HG03342 (cell line): ENCODE measurements around the gene MGLL.

Source experiments
- ATAC-seq: cut with Tn5 transposase; IDR thresholded peaks from one replicate; pipeline ENCODE4 v1.9.1; 2021; ENCODE audit warnings: mild to moderate bottlenecking, moderate library complexity; ENCODE audit not compliant: unreplicated experiment

The MGLL gene

GRCh38 chr3:127760791-127761440 lies 61.4 kb downstream of the MGLL start:
- ATAC-seq = no peak

DNA sequence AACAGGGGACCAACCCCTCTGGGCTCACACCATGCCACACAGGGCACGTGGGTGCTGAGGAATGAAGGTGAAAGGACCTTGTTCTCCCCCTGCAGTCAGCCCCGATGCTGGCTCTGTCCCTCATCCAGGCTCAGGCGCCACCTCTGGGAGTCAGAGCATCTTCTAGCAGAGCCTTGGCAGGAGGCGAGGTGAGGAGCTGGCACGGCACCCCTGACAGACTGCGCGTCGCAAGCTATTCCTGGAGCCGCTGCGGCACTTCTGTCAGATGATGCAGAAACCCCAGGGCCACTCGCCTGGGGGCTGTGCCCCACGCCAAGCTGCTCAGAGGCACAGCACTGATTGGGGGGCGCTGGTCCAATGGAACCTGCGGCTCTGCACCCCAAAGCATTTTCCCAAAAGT lies 62.0 kb downstream of the MGLL start:
- no peak for ATAC-seq

- no peak for ATAC-seq
Measured at GRCh38 chr3:127759826-127760225, 62.5 kb downstream of the MGLL start.

DNA sequence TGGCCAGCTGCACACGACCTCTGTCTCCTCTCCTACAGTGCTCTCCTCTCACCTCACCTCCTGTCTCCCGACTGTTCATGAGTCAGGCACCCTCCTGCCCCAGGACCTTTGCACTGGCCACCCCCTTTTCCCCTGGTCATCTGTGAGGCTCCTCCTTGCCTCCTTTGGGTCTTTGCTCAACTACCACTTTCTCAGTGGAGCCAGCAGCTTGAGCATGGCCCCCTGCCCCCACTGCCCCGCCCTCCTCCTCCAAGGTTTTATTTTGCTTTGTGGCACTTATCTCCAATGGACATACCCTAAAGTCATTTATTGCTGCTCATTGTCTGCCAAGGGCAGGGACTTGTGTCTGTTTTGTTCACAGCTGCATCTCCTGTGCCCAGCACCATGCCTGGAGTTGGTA lies 64.3 kb downstream of the MGLL start:
- ATAC-seq = no peak

GRCh38 chr3:127755305-127755681 lies 67.0 kb downstream of the MGLL start:
- ATAC-seq = no peak

DNA sequence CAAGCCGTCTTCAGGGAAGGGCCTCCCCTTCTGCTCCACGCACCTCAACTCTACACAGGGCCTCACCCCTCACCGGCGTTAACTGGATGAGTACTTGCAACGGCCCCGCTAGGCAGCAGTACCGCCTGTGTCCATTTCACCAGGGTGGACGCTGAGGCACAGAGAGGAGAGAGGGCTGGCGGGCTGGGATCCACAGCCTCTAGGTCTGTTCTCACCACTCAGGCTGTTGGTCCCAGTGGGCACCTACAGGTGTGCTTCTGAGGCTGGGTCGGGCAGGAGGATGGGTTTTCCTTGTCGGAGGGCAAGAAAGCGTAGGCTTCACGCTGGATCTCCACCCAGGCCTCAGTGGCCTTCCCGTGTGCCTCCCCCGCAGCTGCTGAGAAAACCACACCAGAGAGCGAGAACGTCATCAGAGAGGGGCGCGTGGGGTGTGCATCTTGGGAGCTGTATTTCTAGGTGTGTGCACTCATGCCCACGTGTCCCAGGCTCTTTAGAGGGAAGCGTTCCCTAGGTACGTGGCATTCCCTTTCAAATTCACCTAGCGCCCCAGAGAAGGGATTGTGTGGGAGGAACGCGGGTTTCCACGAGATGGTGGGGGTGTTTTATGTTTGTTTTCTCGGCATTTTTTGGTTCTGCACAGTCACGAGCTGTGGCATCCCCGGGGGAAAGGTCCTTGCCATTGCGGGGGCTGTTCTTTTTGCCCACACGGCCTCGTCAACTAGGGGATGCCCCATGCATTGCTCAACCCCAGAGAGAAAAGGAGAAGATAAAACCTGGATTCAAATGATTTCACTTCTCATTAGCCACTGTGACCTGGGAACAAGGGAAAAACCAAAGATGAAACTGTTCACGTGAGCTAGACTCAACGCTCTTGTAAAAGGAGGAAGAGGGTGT lies 67.7 kb downstream of the MGLL start:
- no peak for ATAC-seq

DNA sequence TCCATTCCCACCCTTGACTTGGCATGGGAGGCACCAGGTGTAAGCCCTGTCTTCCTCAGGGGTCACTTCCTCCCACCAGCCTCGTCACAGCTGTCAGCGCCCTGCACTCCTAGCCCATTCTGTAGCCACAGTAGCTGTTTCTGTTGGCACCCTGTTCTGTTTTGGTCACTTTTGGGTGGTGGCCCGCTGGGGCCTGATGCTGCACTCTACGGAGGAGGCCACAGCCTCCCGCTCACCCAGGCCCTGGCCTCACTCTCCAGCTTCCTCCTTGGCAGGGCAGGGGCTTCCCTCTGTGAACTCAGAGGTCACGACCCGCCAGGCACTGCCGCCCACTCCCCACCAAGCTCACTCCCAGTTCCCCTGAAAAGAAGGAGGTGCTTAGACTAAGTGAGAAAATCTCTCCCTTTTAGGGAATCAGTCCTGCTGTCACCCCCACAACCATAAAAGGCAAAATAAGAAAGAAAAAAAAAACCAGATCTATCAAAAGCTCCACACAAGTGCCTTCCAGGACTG lies 68.4 kb downstream of the MGLL start:
- no peak for ATAC-seq

DNA sequence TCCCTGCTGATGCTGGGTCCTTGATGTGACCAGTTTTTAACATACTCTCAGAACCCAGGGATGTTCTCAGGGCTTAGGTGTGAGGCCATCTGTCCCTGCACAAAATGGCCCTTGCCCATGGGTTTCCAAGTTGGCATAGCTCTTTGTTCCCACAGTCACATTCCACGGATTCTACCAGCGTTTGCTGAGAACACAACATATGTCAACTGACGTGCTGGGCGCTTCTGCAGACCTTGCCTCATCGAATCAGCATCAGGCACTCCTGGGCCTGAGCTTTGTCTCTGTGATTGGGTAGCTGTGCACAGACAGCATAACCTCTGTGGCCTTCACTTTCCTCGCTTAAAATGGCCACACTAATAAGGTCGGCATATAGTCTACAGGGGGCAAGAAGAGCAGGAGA lies 69.0 kb downstream of the MGLL start:
- ATAC-seq = no peak

DNA sequence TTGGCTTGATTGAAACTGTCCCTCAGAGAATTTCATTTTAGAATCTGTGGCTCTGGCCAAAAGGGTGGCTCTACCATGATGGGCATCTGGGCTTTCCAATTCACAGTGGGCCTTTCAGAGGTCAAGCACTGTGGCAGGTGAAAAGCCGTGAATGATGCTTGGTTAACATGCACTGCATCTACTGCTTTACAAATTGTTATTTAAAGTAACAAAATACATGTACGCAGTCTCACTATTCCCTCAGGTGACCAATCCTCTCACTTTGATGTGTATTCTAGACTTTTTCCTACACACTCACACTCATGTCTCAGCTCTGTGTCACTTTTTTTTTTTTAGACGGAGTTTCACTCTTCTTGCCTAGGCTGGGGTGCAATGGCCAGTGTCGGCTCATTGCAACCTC lies 70.5 kb downstream of the MGLL start:
- ATAC-seq = no peak

DNA sequence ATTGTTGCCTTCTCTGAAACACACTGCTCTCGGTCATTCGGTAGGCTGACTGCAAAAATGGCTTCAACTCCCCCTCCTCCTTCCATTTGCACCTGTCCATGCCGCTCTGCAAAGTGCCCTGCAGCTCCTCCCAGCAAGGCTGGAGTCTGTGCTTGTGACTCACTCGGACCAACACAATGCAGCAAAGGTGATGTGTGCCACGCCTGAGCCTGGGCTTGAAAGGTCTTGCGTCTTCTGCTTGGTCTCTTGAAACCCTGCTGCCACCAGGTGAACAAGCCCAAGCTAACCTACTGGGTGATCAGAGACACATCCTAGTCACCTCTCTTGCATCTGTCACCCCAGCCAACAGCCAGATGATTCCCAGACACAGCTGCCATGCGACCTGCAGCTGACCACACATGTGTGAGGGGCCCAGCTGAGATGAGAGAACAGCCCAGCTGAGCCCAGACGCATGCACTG lies 71.1 kb downstream of the MGLL start:
- ATAC-seq = no peak

DNA sequence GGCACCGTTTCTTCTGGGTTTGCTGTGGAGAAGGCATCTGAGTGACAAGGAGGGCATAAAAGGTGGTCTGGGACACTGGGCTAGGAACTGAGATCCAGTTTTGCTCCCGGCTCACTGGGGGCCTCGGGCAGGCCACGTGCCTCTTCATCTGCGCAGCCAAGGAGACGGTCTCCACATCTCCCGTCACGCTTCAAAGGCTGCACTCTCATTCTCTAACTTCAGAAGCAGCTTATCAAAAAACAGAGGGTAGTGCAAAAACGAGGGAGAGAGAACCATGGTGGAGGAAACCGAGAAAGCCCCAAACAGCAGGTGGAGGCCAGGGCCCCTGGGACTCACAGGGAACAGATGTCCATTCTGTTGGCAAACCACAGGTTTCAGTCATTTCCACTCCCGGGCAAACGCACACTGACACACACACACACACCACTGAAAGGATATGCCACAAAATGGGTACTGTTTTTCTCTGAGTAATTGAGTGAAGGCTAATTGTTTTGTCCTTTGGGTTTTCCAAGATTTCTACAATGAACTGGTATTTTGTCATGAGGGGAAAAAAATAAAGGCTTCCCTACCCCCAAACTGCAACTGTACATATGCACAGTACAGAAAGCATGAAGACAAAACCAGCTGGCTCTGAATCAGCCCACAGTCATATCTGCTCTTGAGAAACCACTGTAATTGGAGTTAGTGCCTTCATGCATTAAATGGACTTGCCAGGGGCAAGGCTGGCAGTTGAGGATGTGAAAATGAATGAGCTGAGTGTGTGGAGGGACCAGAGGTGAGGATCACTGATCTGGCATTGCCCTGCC lies 71.9 kb downstream of the MGLL start:
- peak; percentile 40 for ATAC-seq

- no peak for ATAC-seq
Measured at GRCh38 chr3:127749787-127750225, 72.5 kb downstream of the MGLL start.

DNA sequence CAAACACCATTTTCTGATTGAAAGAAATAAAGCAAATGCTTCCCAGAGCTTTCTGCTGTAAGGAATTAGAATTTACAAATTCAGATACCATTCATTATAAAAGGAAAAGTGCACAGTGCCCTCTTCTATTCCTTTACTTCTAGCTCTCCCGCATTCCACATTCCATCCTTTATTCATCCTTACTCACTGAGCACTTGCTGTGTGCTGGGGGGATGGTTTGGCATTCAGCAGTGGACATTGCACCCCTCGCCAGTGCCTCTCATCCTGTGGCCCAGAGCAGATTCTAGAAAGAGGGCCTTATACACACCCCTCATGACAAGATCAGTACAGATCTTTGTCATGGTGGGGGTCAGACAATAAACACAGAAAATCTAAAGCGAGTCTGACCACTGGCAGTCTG lies 73.0 kb downstream of the MGLL start:
- no peak for ATAC-seq

GRCh38 chr3:127748754-127749327 lies 73.5 kb downstream of the MGLL start:
- ATAC-seq = no peak

DNA sequence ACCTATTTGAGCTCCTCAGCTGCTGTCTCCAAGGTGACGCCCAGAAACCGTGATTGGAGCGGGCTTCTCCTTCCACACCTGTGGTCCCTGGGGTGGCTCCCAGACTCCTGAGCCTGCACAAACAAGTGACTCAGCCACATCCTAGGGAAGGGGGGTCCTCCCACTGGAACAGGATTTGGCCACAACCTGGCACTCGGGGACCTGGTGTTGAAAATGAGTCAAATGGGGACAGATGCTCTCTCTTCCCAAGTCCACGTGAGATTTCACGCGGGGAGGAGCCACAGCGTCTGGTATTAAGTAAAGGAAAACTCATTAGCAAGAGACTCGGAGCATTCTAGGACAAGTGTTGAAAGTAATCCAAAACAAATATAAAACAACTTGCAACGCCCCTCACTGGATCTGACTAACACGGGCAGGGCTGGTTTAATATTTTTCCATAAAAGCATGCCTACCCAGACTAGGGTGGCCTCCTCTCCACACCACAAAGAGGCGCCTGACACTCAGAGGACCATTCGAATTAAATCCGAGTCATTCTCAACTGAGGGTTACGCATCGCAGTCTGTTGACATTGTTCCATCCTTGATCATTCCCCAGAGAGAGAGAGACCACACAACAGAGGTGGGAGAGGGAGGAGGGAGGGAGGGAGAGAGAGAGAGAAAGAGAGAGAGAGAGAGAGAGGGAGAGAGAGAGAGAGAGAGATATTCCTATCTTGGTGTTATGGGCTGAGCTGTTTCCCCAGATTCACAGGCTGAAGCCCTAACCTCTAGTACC lies 74.4 kb downstream of the MGLL start:
- ATAC-seq = no peak

- no peak for ATAC-seq
Measured at GRCh38 chr3:127747066-127747465, 75.2 kb downstream of the MGLL start.

DNA sequence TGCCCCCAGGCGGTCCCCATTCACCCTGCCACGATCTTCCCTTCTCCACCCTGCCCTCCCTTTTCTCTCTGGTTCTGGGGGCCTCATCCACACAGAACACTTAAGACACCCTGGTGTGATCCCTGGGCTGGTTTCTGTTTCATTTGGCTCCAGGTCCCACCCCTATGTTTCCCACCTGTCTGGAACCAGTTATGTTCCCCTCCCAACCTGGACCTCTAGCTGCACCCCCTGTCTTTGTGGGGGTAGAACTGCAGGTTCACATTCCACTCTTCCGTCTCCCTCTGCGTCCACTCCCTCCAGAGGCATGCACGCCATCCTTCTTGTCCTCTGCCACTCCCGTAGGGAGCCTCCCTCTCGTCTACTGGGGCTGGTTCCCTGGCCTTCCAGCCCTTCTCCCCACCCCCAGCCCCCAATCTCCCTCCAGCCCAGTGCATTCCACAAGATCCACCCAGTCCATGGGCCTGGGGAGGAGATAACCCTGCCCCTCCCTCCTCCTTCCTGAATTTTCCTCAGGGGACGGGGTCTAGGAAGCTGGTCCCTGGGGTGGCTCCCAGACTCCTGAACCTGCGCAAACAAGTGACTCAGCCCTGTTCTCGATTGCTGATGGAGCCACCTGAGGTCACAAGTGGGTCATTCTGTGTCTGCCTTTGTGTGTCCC lies 75.8 kb downstream of the MGLL start:
- ATAC-seq = no peak

GRCh38 chr3:127745656-127746399 lies 76.5 kb downstream of the MGLL start:
- ATAC-seq = no peak

DNA sequence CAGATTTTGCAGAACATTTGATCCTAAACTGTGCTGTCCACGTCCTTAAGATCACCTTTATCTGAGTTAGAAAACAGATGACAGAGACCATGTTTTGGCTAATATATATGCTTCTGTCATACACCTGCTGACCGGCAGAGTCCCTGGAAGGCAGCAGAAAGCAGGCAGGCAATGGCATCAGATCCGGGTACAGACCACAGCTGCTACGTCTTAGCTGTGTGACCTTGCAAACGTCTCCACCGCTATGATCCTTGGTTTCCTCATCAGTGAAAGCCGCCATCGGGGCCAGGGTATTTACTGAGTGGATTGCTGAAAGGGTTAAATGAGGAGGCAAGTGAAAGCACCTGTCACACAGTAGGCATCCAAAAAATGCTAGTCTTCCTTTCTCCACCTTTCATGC lies 77.4 kb downstream of the MGLL start:
- no peak for ATAC-seq
